Heart left ventricle (tissue), 16 donors: ENCODE results near the gene KIF26A. TPM values are rescaled to one million over a fixed set of nuclear protein-coding genes. Genes with fewer than 3 reads are reported as not detected.

ENCODE experiments used
- ATAC-seq, 4 donors: fragments of 200-7000 bp; cut with Tn5 transposase; one replicate each; pipeline ENCODE4 v1.9.1; 2020 to 2022; ENCODE audit warnings: moderate library complexity in 4 of 4, mild to moderate bottlenecking in 3 of 4, moderate number of reproducible peaks in 1 of 4
- DNase-seq, 5 donors: peaks; one replicate each; pipeline ENCODE4 v3.0.0-alpha.2; 2020
- H3K27ac ChIP-seq, 12 donors: fragments of 200-600 bp; sonication (generic) in 4 of 12; one replicate each; pipeline versions ENCODE4 v1.5.0 to v1.8.0; 2016 to 2022; ENCODE audit warnings: mild to moderate bottlenecking in 2 of 12
- H3K27me3 ChIP-seq, 9 donors: fragments of 200-600 bp; sonication (generic) in 2 of 9; one replicate each; pipeline versions ENCODE4 v1.5.1 to v1.8.0; 2016 to 2022; ENCODE audit warnings: mild to moderate bottlenecking in 3 of 9
- H3K36me3 ChIP-seq, 9 donors: fragments of 200-600 bp; sonication (generic) in 2 of 9; one replicate each; pipeline versions ENCODE4 v1.5.0 to v1.8.0; 2018 to 2022; ENCODE audit warnings: mild to moderate bottlenecking in 2 of 9
- H3K4me1 ChIP-seq, 12 donors: fragments of 200-600 bp; sonication (generic) in 4 of 12; one replicate each; pipeline versions ENCODE4 v1.5.0 to v1.8.0; 2016 to 2022; ENCODE audit warnings: mild to moderate bottlenecking in 3 of 12
- H3K4me3 ChIP-seq, 12 donors: fragments of 200-600 bp; sonication (generic) in 4 of 12; one replicate each; pipeline versions ENCODE4 v1.5.0 to v1.8.0; 2017 to 2022; ENCODE audit warnings: mild to moderate bottlenecking in 9 of 12, moderate library complexity in 4 of 12
- H3K9me3 ChIP-seq, 12 donors: fragments of 200-600 bp; sonication (generic) in 4 of 12; one replicate each; pipeline versions ENCODE4 v1.5.0 to v1.8.0; 2016 to 2022; ENCODE audit warnings: mild to moderate bottlenecking in 1 of 12
- CTCF ChIP-seq, 12 donors: fragments of 200-600 bp; sonication (generic) in 4 of 12; IDR thresholded peaks; one replicate each; pipeline versions ENCODE4 v1.5.0 to v1.8.0; 2018 to 2022; ENCODE audit warnings: antibody characterized with exemption in 12 of 12, mild to moderate bottlenecking in 5 of 12
- POLR2A ChIP-seq, 2 donors: fragments of 450-650 bp; IDR thresholded peaks; one replicate each; pipeline ENCODE4 v1.6.1; 2017; ENCODE audit warnings: antibody characterized with exemption in 2 of 2, mild to moderate bottlenecking in 2 of 2, moderate library complexity in 2 of 2
- WGBS, 4 donors: extraction: QIAGEN DNeasy Blood & Tissue Kit in 2 of 4; methylation state at CpG; one replicate each; pipeline versions ENCODE4 v1.1.5 to v1.1.7; 2013 to 2018; 5-methylcytosine and 5-hydroxymethylcytosine counted together
- intact Hi-C, 10 donors: fragments of 100-400 bp; cut with DNase I; formaldehyde crosslinking; loops; one replicate each; pipeline versions ENCODE4 v1.11.1 to v1.14.2; 2022
- polyA plus RNA-seq, 2 donors: library from polyadenylated mRNA; stranded (reverse); fragments of 200-250 nt; gene quantifications; one replicate each; pipeline ENCODE4 v1.2.3, GENCODE V29; 2013
- total RNA-seq, 9 donors: library from RNA; depleted of rRNA in 2 of 9; stranded (reverse); fragments of >200 nt in 2 of 9; fragmentation: NEBNext Ultra II Directional in 3 of 9; extraction: Animal tissue kit (Norgen Biotek cat#: 25700) in 3 of 9; gene quantifications; one replicate each; pipeline versions ENCODE4 v1.1.0 to v1.2.4, GENCODE V29; 2016 to 2023
- donor health status: ischemic (EF 13 %, LVEDD 7.1; RV severe dilation, severe dysfunction).
- donor health status: healthy with polysubstance abuse.
- donor health status: DM: no; HTN: yes; CAD: no.
- donor health status: DM: no; HTN: no; CAD: no.
- donor health status: ischemic (EF 25% LVEDD 6.9; RV normal size, moderate dysfunction).
- donor health status: ischemic (EF 25% LVEDD 5.7; RV mildly dilated, moderate dysfunction).
- donor health status: healthy.
- donor health status: DM: yes; HTN: yes; CAD: no.
- donor health status: ischemic (EF 35%, LVEDD 5.7; RV mildly dilated, moderate dysfunction).
- donor health status: nonischemic (EF 11% LVEDD 7.7; RV severe dilation, severe dysfunction).
- donor health status: DM: yes; HTN: yes; CAD: no.
- donor health status: PGD.
- donor health status: ischemic (EF 29% LVEDD 5.4; RV normal size, mild dysfunction).
- donor health status: nonischemic (EF 23%, LVEDD 6.1; RV moderate dilation, normal function).

The KIF26A gene
- total and polyA plus RNA-seq, 11 donors: 4.9 to 12.6 (median 7.8) TPM

GRCh38 chr14:104192146-104192882 lies 53.9 kb downstream of the KIF26A start:
- H3K4me3 ChIP-seq: no peak overlapping the region
- DNase-seq: no peak
- no peaks in the 10 kb centered on the region for H3K9me3 ChIP-seq
- peaks cover 0 to 12% (median 0%) of the 10 kb centered on the region in 12 donors for H3K4me1 ChIP-seq
- WGBS, 4 donors: 86 to 91% (median 90%) methylated on average over 6 to 20 of the region's 20 CpGs
- no peak overlapping the region for H3K27ac ChIP-seq
- no peak for ATAC-seq
- H3K27me3 ChIP-seq: peaks cover 0 to 3% (median 0%) of the 10 kb centered on the region in 9 donors
- intact Hi-C loops: no loop called here
- no peaks in the 10 kb centered on the region for H3K36me3 ChIP-seq
- no peak for TF ChIP-seq CTCF (IDR thresholded peaks at IDR 0.05)

GRCh38 chr14:104192883-104193245 lies 54.5 kb downstream of the KIF26A start:
- Histone ChIP-seq H3K9me3 (no peaks in the 10 kb centered on the region), H3K4me1 (peaks cover 0 to 8% (median 0%) of the 10 kb centered on the region in 12 donors), H3K27ac (no peak overlapping the region), H3K4me3 (no peak overlapping the region), H3K36me3 (no peaks in the 10 kb centered on the region), H3K27me3 (peaks cover 0 to 3% (median 0%) of the 10 kb centered on the region in 9 donors)
- 93 to 96% (median 95%) methylated on average over 8 to 10 of the region's 10 CpGs for WGBS, 4 donors
- ATAC-seq: no peak
- no peak for DNase-seq
- intact Hi-C loops: no loop called here
- no peak for TF ChIP-seq CTCF (IDR thresholded peaks at IDR 0.05)
- TF ChIP-seq POLR2A (IDR thresholded peaks at IDR 0.05): no peak

GRCh38 chr14:104194016-104194415 lies 55.6 kb downstream of the KIF26A start:
- no peak for DNase-seq
- H3K4me3 ChIP-seq: no peak overlapping the region
- no peak for ATAC-seq
- peaks cover 0 to 3% (median 0%) of the 10 kb centered on the region in 9 donors for H3K27me3 ChIP-seq
- no peak overlapping the region for H3K27ac ChIP-seq
- H3K9me3 ChIP-seq: no peaks in the 10 kb centered on the region
- WGBS, 4 donors: 85 to 90% (median 89%) methylated on average over 8 to 14 of the region's 14 CpGs
- H3K4me1 ChIP-seq: no peaks in the 10 kb centered on the region
- no peak for TF ChIP-seq POLR2A (IDR thresholded peaks at IDR 0.05)
- intact Hi-C loops: no loop called here
- no peaks in the 10 kb centered on the region for H3K36me3 ChIP-seq

- Histone ChIP-seq H3K9me3 (no peaks in the 10 kb centered on the region), H3K36me3 (no peaks in the 10 kb centered on the region), H3K27ac (no peak overlapping the region), H3K4me3 (no peak overlapping the region), H3K4me1 (no peaks in the 10 kb centered on the region), H3K27me3 (peaks cover 0 to 3% (median 0%) of the 10 kb centered on the region in 9 donors)
- intact Hi-C loops: no loop called here
- no peak for TF ChIP-seq CTCF (IDR thresholded peaks at IDR 0.05)
- TF ChIP-seq POLR2A (IDR thresholded peaks at IDR 0.05): no peak
- DNase-seq (no peak), ATAC-seq (no peak)
- 88 to 97% (median 92%) methylated on average over 8 to 11 of the region's 11 CpGs for WGBS, 4 donors
Observed at GRCh38 chr14:104194716-104195115, 56.3 kb downstream of the KIF26A start.

GRCh38 chr14:104195361-104195760 lies 57.0 kb downstream of the KIF26A start:
- H3K27ac ChIP-seq: no peak overlapping the region
- intact Hi-C loops: no loop called here
- TF ChIP-seq POLR2A (IDR thresholded peaks at IDR 0.05) (no peak), CTCF (IDR thresholded peaks at IDR 0.05) (no peak)
- WGBS, 4 donors: 92 to 96% (median 94%) methylated on average over 16 of the region's 16 CpGs
- no peaks in the 10 kb centered on the region for H3K4me1 ChIP-seq
- DNase-seq: no peak
- no peaks in the 10 kb centered on the region for H3K9me3 ChIP-seq
- H3K36me3 ChIP-seq: no peaks in the 10 kb centered on the region
- ATAC-seq: no peak
- H3K4me3 ChIP-seq: no peak overlapping the region
- H3K27me3 ChIP-seq: peaks cover 0 to 3% (median 0%) of the 10 kb centered on the region in 9 donors
